T1000 (cell line): ENCODE results near the gene SPSB2.
A peak's percentile ranks its signal among the peaks of the same experiment; 100 is the strongest.

Experiments
- DNase-seq: peaks from one replicate; lab custom pipeline; 2025; ENCODE audit warnings: mixed read lengths; lab: John Stamatoyannopoulos, UW

The SPSB2 gene

DNA sequence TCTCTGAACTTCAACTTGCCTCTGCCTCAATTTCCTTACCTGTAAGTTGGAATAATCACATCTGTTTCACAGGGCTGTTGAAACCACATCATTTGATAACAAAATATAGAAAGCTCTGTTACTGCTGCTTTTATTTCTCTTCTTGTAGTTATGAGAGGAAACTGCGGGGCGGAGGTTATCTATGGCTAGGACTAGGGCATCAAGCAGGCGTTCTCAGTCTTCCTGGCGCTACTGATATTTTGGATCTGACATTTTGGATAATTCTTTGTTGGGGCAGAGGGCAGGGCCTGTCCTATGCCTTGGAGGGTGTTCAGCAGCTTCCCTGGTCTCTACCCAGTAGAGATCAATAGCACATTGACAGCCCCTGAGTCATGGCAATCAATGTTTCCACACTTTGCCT is 41.0 kb downstream of the SPSB2 start:
- DNase-seq: no peak

DNA sequence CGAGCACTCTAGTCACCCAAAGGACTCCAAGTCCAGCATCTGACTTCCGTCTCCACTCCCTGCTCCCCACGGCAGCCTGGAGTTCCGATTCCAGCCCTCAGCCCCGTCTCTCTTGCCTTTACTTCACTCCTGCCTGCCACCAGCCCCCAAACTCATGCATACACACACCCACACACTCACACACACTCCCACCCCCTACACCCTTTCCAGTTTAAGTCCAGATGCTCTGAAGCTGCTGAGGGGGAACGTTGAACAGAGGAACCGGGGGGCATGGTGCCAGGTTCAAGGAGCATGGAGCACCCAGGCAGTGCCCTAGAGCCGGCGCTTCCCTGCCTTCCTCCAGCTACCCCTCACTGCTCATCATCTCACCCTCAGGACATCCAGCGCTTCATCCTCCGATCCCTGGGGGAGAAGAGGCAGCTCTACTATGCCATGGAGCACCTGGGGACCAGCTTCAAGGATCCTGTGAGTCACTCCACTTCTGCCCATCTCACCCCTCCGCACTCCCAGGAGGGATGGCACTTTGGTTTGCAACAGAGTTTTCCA is 41.6 kb downstream of the SPSB2 start:
- no peak for DNase-seq

DNA sequence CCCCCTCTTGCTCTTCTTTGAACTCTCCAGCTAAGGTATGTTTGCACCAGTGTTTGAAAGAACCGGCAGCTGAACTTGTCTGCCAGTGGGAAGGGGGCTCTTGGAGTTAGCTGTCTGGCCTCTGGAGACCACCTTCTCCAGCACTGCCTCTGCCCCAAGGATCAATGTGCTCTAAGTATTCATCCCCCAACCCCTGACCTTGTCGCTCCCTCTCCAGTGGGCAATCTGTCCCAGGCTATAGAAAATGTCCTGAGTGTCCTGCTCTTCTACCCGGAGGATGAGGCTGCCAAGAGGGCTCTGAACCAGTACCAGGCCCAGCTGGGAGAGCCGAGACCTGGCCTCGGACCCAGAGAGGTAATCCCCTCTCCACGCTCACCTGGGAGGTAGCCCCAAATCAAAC is 42.1 kb downstream of the SPSB2 start:
- no peak for DNase-seq

- no peak for DNase-seq
Observed at GRCh38 chr12:6830286-6830890, 42.7 kb downstream of the SPSB2 start.

- no peak for DNase-seq
Observed at GRCh38 chr12:6829536-6830220, 43.4 kb downstream of the SPSB2 start.

DNA sequence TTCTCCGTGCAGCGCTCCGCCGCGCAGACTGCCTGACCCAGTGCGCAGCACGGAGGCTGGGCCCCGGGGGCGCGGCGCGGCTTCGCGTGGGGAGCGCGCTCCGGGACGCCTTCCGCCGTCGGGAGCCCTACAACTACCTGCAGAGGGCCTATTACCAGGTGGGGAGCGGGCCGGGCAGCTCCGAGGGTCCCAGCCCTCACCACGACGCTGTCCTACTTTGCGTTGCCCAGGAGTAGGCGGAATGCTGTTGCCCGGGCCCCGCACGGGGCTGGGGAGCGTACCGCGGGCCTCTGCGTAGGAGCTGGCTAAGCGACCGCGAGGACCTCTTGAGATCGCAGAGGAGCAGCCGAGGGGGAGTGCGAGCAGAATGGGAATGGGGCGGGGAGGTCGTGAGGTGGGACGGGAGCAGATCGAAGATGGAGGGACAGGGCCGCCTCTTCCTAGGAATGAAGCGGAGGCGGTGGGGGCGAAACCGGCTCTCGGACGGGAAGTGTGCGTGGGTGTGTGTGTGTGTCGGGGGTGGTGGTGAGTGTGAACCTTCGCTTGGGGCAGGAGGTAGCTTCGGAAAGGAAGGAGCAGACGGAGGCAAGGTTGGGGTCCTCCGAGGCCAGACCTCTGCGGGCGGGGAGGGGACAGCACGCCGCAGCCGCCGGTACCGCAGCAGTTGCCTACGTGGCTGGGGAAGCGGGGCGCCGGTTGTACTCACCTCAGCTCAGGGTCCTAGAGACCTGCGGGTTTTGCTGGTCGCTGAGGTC is 44.1 kb downstream of the SPSB2 start:
- DNase-seq: no peak

DNA sequence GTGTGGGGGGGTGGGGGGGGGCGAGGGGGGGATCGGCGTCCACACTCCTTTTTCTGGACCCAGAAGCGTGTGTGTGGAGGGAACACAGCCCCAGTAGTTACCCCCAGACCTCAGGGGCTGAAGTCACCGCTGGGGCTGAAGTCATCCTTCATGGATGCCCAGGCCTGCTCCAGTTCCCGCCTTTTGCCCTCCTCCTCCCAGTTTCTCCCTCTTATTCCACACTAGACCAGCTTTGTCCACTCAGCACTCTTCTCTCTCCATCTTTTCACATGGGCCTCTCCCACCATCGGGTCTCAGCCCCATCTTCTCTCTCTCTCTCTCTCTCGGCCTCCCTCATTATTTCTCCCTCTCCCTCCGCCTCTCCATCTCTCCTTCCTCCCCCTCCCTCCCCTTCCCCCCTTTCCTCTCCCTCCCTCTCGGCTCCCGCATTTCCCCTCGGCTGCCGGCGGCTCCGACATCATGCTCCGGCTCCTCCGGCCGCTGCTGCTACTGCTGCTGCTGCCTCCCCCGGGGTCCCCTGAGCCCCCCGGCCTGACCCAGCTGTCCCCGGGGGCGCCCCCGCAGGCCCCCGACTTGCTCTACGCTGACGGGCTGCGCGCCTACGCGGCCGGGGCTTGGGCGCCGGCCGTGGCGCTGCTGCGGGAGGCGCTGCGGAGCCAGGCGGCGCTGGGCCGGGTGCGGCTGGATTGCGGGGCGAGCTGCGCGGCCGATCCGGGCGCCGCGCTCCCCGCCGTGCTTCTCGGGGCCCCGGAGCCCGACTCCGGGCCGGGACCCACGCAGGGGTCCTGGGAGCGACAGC is 44.9 kb downstream of the SPSB2 start, which contains the start of gene P3H3:
Gene P3H3, plus strand, starts transcription at position 426 of the 799 bp plus-strand sequence. Its CDS starts 34 bp downstream, at position 460.
- peak; percentile 19 for DNase-seq

DNA sequence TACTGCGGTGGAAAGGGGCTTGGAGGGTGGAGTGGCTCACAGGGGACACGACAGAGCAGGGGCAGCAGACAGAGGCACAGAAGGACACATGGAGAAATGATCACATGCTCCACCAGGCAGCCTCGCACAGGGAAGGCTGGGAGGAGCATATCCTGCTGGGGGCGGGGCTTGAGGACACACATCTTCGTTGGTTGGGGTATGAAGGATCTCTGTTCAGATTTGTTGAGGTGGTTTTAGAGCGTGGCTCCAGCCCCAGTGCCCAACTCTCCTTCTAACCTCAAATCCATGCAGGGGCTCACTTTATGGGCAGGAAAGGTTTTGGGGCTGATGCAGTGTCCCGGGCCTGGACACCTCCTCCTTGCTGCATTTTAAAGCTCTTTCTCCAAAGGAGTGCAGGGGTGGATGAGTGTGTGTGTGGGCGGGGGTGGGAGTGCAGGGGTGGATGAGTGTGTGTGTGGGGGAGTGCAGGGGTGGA is 45.6 kb downstream of the SPSB2 start:
- DNase-seq: peak; percentile 53

GRCh38 chr12:6826734-6827436 is 46.2 kb downstream of the SPSB2 start:
- no peak for DNase-seq

DNA sequence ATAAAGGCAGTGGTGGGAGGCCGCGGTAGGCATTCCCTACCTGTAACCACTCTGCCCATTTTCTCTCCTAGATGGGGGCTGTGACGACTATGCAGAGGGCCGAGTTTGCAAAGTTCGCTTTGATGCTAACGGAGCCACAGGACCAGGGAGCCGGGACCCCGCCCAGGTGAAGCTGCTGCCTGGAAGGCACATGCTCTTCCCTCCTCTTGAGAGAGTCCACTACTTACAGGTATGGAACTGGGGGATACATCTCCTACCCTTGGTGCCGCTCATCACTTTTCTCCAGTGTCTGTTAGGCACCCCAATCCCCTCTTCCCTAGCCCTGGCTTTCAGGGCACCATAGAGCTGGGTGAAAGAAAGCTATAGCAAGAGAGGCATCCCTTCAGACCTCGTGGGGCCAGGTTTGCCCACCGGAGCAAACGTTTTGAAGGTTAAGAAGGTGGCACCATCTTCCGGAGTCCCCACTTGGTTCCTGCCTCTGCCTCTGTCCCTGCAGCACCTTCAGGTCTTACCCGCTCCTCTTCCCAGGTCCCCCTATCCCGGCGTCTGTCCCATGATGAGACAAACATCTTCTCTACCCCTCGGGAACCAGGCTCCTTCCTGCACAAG is 46.9 kb downstream of the SPSB2 start:
- no peak for DNase-seq

- DNase-seq: peak; percentile 56
Observed at GRCh38 chr12:6825398-6826124, 47.5 kb downstream of the SPSB2 start.

GRCh38 chr12:6824901-6825381 is 48.2 kb downstream of the SPSB2 start:
- DNase-seq: no peak

DNA sequence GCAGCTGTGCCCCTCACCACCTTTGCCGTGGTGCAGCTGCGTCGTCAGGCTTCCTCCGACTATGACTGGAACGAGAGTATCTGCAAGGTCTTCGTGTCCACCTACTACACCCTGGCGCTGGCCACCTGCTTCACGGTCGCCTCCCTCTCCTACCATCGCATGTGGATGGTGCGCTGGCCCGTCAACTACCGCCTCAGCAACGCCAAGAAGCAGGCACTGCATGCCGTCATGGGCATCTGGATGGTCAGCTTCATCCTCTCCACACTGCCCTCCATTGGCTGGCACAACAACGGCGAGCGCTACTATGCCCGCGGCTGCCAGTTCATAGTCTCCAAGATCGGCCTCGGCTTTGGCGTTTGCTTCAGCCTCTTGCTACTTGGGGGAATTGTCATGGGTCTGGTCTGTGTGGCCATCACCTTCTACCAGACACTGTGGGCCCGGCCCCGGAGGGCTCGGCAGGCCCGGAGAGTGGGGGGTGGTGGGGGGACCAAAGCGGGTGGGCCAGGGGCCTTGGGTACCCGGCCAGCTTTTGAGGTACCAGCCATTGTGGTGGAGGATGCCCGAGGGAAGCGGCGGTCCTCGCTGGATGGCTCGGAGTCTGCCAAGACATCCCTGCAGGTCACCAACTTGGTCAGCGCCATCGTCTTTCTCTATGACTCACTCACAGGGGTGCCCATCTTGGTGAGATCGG is 48.9 kb downstream of the SPSB2 start:
- no peak for DNase-seq

- DNase-seq: no peak
Observed at GRCh38 chr12:6823182-6824084, 49.7 kb downstream of the SPSB2 start.

DNA sequence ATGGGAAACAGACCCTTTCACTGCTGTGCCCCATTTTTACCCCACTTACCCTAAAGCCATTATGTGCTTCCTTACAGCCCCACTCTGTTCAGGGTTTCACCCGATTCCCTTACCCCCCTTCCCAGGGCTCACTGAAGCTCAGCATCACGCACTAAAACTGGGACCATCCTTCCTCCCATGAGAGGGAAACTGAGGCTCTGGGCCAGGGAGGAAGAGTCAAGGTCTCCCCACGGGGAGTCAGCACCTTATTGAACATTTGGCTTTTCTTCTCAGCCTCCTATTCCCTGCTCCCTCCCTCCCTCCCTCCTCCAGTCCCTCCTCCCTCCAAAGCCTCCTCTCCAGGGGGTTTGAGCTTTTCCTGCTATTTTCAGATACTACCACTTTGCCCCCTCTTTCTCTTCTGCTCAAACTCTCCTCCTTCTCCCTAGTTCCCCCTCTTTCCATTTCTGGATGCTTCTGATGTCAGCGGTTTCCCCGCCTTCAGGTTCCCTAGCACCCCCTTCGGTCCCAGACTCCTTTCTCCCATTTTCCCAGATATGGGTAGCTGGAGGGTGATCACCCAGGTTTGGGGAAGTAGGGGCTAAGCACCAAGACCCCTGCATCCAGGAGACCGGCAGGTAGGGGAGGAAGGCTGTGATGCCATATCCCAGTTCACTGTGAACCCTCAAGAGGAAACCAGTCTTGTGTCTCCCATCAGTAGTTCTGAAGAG is 50.5 kb downstream of the SPSB2 start:
- no peak for DNase-seq

DNA sequence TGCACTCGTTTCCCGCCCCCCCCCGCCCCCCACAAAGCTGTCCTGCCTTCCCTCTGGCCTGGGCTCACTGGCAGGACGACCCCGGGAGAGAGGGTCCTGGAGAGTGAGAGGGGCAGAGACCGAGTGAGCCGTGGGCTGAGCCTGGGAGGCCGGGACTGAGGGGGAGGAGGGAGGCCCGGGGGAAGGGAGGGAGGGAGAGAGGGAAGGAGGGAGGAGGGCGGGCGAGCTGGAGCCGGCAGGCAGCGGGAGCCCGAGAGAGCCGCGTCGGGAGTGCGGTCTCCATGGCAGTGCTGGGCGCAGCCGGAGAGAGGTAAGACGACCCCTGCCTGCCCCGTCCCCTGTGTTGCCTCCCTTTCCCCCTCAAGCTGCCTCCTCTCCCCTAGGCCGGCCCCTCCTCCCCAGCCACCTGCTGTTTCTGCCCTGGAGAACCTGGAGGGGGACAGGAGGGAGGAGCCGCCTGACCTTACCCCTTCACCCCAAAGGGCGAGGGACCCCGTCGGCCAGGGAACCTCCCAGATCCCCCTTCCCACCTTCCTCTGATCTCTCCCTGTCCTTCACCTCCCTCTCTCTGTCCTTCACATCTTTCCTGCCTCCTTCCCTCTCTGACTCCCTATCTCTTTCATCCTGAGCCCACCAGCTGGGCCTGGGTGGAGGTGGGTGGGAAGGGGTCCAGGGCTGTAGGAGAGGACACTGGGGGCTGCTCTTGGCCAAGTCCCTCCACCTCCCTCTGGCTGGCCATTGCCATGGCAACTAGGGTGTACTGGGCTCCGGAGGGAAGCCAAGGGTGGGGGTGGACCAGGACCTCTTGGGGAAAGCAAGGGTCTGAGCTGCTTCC is 51.3 kb downstream of the SPSB2 start, which contains the start of gene GPR162:
Gene GPR162, plus strand, starts transcription at position 231 of the 835 bp plus-strand sequence. CDS start 2,078 bp downstream, outside the sequence.
- DNase-seq: peak; percentile 46
